GM06990 (cell line): ENCODE measurements around the gene EDA2R.

Experiments used
- DNase-seq: peaks from one replicate; pipeline ENCODE4 v3.0.0-alpha.2; 2011; ENCODE audit not compliant: insufficient read length; ENCODE audit errors: extremely low read depth
- H3K27me3 ChIP-seq: replicated peaks from 2 replicates; pipeline ENCODE4 v1.6.0; 2011; ENCODE audit warnings: low read length; ENCODE audit not compliant: control insufficient read depth, insufficient read depth
- H3K36me3 ChIP-seq: 2 replicates; pipeline ENCODE4 v1.5.1; 2011; ENCODE audit warnings: low read length; ENCODE audit not compliant: control insufficient read depth, insufficient read depth
- H3K4me3 ChIP-seq: replicated peaks from 2 replicates; pipeline ENCODE4 v1.5.1; 2011; ENCODE audit warnings: low read depth, mild to moderate bottlenecking, control low read depth, low read length
- TF ChIP-seq, protein P1 (sequence below): IDR thresholded peaks from 2 replicates; pipeline ENCODE4 v1.5.1; 2011; ENCODE audit warnings: low read length, control low read depth, mild to moderate bottlenecking, inconsistent platforms; ENCODE audit not compliant: insufficient read depth, poor library complexity, severe bottlenecking

The EDA2R gene

DNA sequence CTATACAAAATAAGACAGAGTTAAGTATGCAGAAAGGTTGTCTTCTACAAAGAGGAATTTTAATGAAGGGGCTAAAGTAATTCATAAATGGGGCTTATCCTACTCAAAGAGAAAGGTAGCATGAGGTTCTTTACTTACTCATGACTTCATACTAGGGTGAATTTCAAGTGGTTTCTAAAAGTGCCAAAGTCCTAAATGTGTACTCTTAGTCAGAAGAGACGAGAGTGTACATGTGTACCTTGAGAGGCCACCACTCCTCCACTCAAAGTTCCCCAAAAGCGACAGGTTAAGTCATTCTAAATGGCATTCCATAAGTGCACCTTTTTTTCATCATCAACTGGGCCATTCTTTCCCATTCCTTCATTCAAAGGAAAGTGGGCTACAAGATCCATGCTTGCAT lies 21.9 kb downstream of the EDA2R start:
- TF ChIP-seq, protein P1, sequence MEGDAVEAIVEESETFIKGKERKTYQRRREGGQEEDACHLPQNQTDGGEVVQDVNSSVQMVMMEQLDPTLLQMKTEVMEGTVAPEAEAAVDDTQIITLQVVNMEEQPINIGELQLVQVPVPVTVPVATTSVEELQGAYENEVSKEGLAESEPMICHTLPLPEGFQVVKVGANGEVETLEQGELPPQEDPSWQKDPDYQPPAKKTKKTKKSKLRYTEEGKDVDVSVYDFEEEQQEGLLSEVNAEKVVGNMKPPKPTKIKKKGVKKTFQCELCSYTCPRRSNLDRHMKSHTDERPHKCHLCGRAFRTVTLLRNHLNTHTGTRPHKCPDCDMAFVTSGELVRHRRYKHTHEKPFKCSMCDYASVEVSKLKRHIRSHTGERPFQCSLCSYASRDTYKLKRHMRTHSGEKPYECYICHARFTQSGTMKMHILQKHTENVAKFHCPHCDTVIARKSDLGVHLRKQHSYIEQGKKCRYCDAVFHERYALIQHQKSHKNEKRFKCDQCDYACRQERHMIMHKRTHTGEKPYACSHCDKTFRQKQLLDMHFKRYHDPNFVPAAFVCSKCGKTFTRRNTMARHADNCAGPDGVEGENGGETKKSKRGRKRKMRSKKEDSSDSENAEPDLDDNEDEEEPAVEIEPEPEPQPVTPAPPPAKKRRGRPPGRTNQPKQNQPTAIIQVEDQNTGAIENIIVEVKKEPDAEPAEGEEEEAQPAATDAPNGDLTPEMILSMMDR: no peak
- no peaks in the 10 kb centered on the region for H3K27me3 ChIP-seq

DNA sequence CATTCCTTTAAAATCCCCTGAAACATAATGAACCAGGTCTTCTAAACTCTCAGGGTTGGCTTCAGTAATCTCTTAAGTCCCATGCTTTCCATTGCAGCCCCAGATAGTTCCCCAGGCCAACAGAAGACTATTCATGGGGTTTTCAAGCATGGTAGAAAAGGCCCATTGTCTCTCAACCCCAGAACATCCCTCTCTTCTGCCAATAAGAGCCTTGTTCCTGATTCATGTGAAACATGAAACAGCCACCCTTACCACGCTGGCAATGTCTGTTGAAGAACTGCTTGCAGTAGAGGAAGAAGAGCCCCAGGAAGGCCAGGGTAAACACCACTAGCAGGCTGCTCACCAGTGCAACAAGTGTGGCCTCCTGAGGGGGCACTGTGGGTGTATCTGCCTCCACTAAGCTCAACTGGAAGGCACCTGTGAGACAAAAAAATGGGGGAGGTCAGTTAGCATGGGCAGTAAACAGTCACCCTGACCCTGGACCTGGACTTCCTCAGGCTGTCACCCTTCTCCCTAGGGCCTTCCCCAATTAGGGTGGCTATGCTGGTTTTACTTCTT lies 36.4 kb downstream of the EDA2R start:
- no peaks in the 10 kb centered on the region for H3K36me3 ChIP-seq
- no peak for DNase-seq

More for the DNA sequence above, 21.9 kb downstream of the EDA2R start:
- H3K4me3 ChIP-seq: no peak overlapping the region
- H3K36me3 ChIP-seq: no peaks in the 10 kb centered on the region
- no peak for DNase-seq

DNA sequence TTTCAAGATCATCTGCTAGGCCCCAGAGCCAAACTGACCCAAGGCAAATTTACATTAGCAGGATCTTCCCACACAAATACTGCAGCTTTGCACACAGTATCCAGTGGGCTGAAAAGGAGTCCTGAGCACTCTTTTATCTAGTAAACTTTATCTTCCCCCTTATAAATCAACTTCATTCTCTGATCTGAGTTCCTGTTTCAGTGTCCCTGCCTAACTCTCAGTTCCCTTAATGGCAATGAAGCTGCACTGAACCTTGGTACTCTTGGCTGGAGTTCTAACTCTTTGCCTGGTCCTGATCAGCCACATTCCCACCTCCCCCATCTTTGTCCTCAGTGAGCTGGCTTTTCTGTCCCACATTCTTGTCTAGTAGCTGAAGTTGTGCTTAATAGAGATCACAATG lies 37.4 kb downstream of the EDA2R start:
- Histone ChIP-seq H3K27me3 (no peaks in the 10 kb centered on the region), H3K4me3 (no peak overlapping the region), H3K36me3 (no peaks in the 10 kb centered on the region)
- no peak for DNase-seq
- TF ChIP-seq, protein P1: no peak

More for the DNA sequence above, 36.4 kb downstream of the EDA2R start:
- H3K27me3 ChIP-seq: no peaks in the 10 kb centered on the region
- H3K4me3 ChIP-seq: no peak overlapping the region
- TF ChIP-seq, protein P1: no peak

DNA sequence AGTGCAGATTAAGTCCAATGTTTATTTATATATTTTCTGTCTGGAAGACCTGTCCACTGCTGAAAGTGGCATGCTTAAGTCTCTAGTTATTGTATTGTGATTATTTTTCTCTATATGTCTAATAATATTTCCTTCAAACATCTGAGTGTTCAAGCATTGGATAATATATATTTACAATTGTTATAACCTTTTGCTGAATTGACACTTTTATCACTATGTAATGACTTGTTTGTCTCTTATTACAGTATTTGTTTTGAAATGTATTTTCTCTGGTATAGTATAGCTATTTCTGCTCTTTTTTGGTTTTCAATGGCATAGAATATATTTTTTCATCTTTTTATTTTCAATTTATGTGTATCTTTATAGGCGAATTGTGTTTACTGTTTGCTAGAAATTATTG lies 59.7 kb downstream of the EDA2R start:
- Histone ChIP-seq H3K4me3 (no peak overlapping the region), H3K36me3 (no peaks in the 10 kb centered on the region), H3K27me3 (no peaks in the 10 kb centered on the region)
- TF ChIP-seq, protein P1: no peak
- DNase-seq: no peak

DNA sequence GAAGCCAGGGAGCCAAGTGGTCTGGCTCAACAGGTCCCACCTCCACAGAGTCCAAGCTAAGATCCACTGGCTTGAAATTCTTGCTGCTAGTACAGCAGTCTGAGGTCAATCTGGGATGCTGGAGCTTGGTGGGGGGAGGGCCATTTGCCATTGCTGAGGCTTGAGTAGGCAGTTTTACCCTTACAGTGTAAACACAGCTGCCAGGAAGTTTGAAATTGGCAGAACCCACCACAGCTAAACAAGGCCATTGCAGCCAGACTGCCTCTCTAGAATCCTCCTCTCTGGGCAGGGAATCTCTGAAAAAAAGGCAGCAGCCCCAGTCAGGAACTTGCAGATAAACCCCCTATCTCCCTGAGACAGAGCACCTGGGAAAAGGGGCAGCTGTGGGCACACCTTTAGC lies 84.9 kb downstream of the EDA2R start:
- Histone ChIP-seq H3K36me3 (no peaks in the 10 kb centered on the region), H3K27me3 (no peaks in the 10 kb centered on the region), H3K4me3 (no peak overlapping the region)
- TF ChIP-seq, protein P1: no peak
- DNase-seq: no peak

DNA sequence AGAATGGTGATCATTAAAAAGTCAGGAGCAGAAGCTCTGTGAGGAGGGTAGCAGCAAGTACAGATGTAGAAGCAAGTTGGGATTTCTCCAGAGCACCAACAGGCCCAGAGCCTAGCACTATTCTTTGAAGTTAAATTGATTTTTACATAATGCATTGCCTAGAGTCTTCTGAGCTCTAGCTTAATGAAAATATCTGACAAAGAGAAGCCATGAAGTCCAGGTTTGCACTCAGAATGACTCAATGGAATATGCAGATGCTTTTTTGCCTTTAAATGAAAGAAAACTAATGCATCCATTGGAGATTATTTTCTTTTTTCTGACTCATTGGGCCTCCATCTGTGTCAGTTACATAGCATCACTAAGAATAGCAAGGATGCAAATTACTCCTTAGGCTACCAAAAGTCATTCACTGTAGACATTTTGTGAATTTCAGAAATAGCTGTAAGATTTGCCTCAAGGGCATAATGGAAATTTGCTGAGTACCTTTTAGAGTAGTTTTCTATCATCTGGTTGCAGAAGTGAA lies 91.0 kb downstream of the EDA2R start:
- no peak for DNase-seq

More for the DNA sequence above, 91.0 kb downstream of the EDA2R start:
- TF ChIP-seq, protein P1: no peak
- Histone ChIP-seq H3K36me3 (no peaks in the 10 kb centered on the region), H3K4me3 (no peak overlapping the region), H3K27me3 (no peaks in the 10 kb centered on the region)
